Endothelial cell of hepatic sinusoid (primary cell): Measurements from ENCODE around the gene PALS1.
"Not testable (repeated sequence)": the region's sequence is repeated elsewhere in the genome, so short reads cannot be mapped to it uniquely, and the experiment has no call there.

Source experiments
- in situ Hi-C: cut with HindIII; loops from 2 replicates; pipeline ENCODE4 v1.10.0; 2017; ENCODE audit warnings: low sequenced_read_pairs

PALS1 gene

GRCh38 chr14:67253076-67253635 lies 11.9 kb downstream of the PALS1 start:
- in situ Hi-C loops = no loop called here

GRCh38 chr14:67257906-67258305 lies 16.7 kb downstream of the PALS1 start:
- in situ Hi-C loops = no loop called here

GRCh38 chr14:67260965-67261364 lies 19.7 kb downstream of the PALS1 start:
- in situ Hi-C loops = no loop called here

GRCh38 chr14:67263499-67264149 lies 22.4 kb downstream of the PALS1 start:
- in situ Hi-C loops = no loop called here

GRCh38 chr14:67265131-67265530 lies 23.9 kb downstream of the PALS1 start:
- in situ Hi-C loops = no loop called here

- in situ Hi-C loops = no loop called here
Measured at GRCh38 chr14:67267576-67268328, 26.5 kb downstream of the PALS1 start.

- in situ Hi-C loops = no loop called here
Measured at GRCh38 chr14:67268426-67269150, 27.4 kb downstream of the PALS1 start.

- in situ Hi-C loops = no loop called here
Measured at GRCh38 chr14:67269298-67270060, 28.2 kb downstream of the PALS1 start.

- in situ Hi-C loops = no loop called here
Measured at GRCh38 chr14:67270145-67270753, 29.0 kb downstream of the PALS1 start.

GRCh38 chr14:67270933-67271332 lies 29.7 kb downstream of the PALS1 start:
- in situ Hi-C loops = no loop called here

GRCh38 chr14:67273281-67273680 lies 32.0 kb downstream of the PALS1 start:
- in situ Hi-C loops = not testable (repeated sequence)

- in situ Hi-C loops = loop anchor here (5.0 kb wide), 1 partner anchor 121 kb away; no protein-coding TSS in a partner anchor
Measured at GRCh38 chr14:67276131-67276530, 34.9 kb downstream of the PALS1 start.

GRCh38 chr14:67280506-67280905 lies 39.3 kb downstream of the PALS1 start:
- in situ Hi-C loops = no loop called here

GRCh38 chr14:67285876-67286452 lies 44.7 kb downstream of the PALS1 start:
- in situ Hi-C loops = no loop called here
